Central memory CD8-positive, alpha-beta T cell (primary cell): Measurements from ENCODE around the gene SAYSD1.
"Not testable (repeated sequence)": the region's sequence is repeated elsewhere in the genome, so short reads cannot be mapped to it uniquely, and the experiment has no call there.

ENCODE experiments used
- ATAC-seq: fragments of 150-1000 bp; cut with Tn5 transposase; replicated peaks from 2 replicates; pipeline ENCODE4 v1.10.0; 2022; ENCODE audit warnings: mild to moderate bottlenecking, moderate FRiP score, moderate number of reproducible peaks; ENCODE audit not compliant: poor library complexity, severe bottlenecking; ENCODE audit errors: extremely low read depth
- DNase-seq, 2 donors: peaks; one replicate each; pipeline ENCODE4 v3.0.0; 2021; ENCODE audit warnings: low spot score in 2 of 2
- H3K27ac Mint-ChIP-seq: one replicate; pipeline ENCODE4 v1.8.0; 2022; ENCODE audit warnings: low read depth, mild to moderate bottlenecking, moderate library complexity, mixed read lengths
- H3K27me3 Mint-ChIP-seq: one replicate; pipeline ENCODE4 v1.8.0; 2022; ENCODE audit warnings: mixed read lengths
- H3K36me3 Mint-ChIP-seq: one replicate; pipeline ENCODE4 v1.8.0; 2022; ENCODE audit warnings: mild to moderate bottlenecking, moderate library complexity, mixed read lengths; ENCODE audit not compliant: insufficient read depth
- H3K4me1 Mint-ChIP-seq: one replicate; pipeline ENCODE4 v1.8.0; 2022; ENCODE audit warnings: mixed read lengths
- H3K4me3 Mint-ChIP-seq: one replicate; pipeline ENCODE4 v1.8.0; 2022; ENCODE audit warnings: mild to moderate bottlenecking, moderate library complexity, mixed read lengths
- H3K9me3 Mint-ChIP-seq: one replicate; pipeline ENCODE4 v1.8.0; 2022; ENCODE audit warnings: mixed read lengths

Gene SAYSD1

DNA sequence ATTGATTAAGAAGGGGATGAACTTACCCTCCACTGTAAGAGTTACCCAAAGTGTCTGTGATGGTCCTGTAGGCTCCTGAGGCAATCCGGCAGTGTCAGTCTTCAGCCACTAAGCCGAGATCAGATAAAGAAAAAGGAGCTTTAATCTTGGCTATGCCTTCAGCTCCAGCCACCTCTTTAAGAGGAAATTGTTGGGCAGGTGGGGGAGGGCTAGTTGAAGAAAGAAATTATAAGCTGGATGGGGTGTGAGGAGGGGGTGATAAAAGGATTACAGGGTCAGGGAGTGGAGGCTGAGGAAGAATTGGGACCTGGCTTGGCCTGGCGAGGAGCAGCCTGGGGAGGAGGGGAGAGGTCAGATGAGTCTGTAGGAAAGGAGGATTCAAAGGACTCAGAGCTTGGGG, 19.8 kb upstream of the SAYSD1 start:
- not testable (repeated sequence) for H3K4me3 Mint-ChIP-seq, H3K9me3 Mint-ChIP-seq, DNase-seq, H3K27ac Mint-ChIP-seq, H3K4me1 Mint-ChIP-seq, ATAC-seq, H3K36me3 Mint-ChIP-seq, H3K27me3 Mint-ChIP-seq

DNA sequence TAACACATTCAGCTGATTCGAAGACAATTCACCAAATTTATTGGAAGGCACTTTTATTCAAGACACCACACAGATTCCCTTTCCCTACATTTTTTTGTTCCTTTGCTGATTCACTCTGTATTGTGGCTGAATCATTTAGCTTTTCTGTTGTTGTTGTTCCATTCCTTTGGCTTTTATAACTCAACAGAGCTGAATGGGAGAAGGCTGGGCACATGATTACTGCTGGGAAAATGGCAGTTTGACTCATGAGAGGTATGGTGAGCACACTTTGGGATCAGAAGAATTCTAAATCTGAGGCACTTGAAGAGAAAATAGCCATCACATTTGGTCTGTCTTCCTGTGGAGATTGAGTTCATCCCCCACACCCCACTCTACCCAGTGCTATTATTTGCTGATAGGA, 15.7 kb upstream of the SAYSD1 start:
- H3K27me3 Mint-ChIP-seq, result peaks cover 7% of the 10 kb centered on the region
- no peaks in the 10 kb centered on the region for H3K4me1 Mint-ChIP-seq
- H3K4me3 Mint-ChIP-seq, result no peak overlapping the region
- no peak overlapping the region for H3K27ac Mint-ChIP-seq
- no peaks in the 10 kb centered on the region for H3K36me3 Mint-ChIP-seq
- DNase-seq, result no peak
- no peak for ATAC-seq
- no peaks in the 10 kb centered on the region for H3K9me3 Mint-ChIP-seq

GRCh38 chr6:39128832-39129231, 13.8 kb upstream of the SAYSD1 start:
- no peak overlapping the region for H3K27ac Mint-ChIP-seq

GRCh38 chr6:39128106-39128505, 13.1 kb upstream of the SAYSD1 start:
- DNase-seq, result no peak

More at GRCh38 chr6:39128832-39129231, 13.8 kb upstream of the SAYSD1 start:
- Mint-ChIP-seq H3K36me3 (no peaks in the 10 kb centered on the region), H3K27me3 (peaks cover 26% of the 10 kb centered on the region), H3K4me3 (no peak overlapping the region), H3K9me3 (no peaks in the 10 kb centered on the region), H3K4me1 (no peaks in the 10 kb centered on the region)
- no peak for DNase-seq
- no peak for ATAC-seq

DNA sequence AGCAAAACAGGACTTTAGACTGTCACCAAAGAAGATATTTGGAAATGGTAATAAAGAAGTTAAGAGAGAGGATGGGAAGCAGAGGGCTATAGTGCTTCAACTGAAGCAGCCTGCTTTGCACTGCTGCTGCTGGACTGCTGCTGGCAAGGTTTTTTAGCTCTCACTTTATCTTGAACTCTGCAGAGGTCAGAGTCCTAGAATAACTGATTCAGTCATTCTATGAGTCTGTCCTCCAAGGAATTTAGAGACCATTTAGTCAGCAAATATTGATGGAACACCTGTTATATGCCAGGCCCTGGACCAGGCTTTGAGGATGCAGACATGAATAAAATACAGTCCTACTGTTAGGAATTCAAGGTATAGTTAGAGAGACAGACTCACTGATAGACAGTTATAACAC, 9.1 kb upstream of the SAYSD1 start:
- DNase-seq (no peak), ATAC-seq (no peak)
- Mint-ChIP-seq H3K9me3 (no peaks in the 10 kb centered on the region), H3K36me3 (no peaks in the 10 kb centered on the region), H3K4me3 (no peak overlapping the region), H3K27ac (no peak overlapping the region), H3K27me3 (peaks cover 39% of the 10 kb centered on the region), H3K4me1 (no peaks in the 10 kb centered on the region)

More at GRCh38 chr6:39128106-39128505, 13.1 kb upstream of the SAYSD1 start:
- H3K27me3 Mint-ChIP-seq, result peaks cover 26% of the 10 kb centered on the region
- H3K36me3 Mint-ChIP-seq, result no peaks in the 10 kb centered on the region
- H3K4me1 Mint-ChIP-seq, result no peaks in the 10 kb centered on the region
- no peak for ATAC-seq
- no peak overlapping the region for H3K4me3 Mint-ChIP-seq
- H3K27ac Mint-ChIP-seq, result no peak overlapping the region
- no peaks in the 10 kb centered on the region for H3K9me3 Mint-ChIP-seq

DNA sequence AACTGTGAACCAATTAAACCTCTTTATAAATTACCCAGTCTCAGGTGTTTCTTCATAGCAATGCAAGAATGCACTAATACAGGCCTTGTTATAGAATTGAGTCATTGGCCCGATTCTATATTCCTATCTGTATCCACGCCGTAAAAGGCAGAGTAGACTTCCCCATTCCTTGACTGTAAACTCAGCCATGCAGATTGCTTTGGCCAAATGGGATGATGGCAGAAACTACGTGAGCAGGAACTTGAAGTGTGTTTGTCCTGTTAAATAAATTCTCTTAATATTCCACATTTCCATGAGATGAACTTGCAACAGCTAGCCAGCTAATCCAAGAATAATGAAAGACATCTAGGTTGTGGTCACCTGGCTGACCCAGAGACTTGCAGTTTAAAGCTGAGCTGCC, 3.9 kb upstream of the SAYSD1 start:
- peaks cover 13% of the 10 kb centered on the region for H3K4me1 Mint-ChIP-seq
- H3K4me3 Mint-ChIP-seq, result no peak overlapping the region
- no peak for ATAC-seq
- H3K27me3 Mint-ChIP-seq, result peaks cover 14% of the 10 kb centered on the region
- H3K36me3 Mint-ChIP-seq, result peaks cover 7% of the 10 kb centered on the region
- H3K27ac Mint-ChIP-seq, result no peak overlapping the region
- no peak for DNase-seq
- no peaks in the 10 kb centered on the region for H3K9me3 Mint-ChIP-seq

- Mint-ChIP-seq H3K9me3 (no peaks in the 10 kb centered on the region), H3K4me3 (peak overlapping the region; percentile 91), H3K27ac (peak overlapping the region; percentile 95), H3K36me3 (peaks cover 7% of the 10 kb centered on the region), H3K27me3 (no peaks in the 10 kb centered on the region), H3K4me1 (peaks cover 35% of the 10 kb centered on the region)
- DNase-seq, result no peak
- ATAC-seq, result peak; percentile 12
These were observed 640 bp downstream of the SAYSD1 start for GRCh38 chr6:39114388-39114703.

GRCh38 chr6:39113788-39114187, 1.2 kb downstream of the SAYSD1 start:
- Mint-ChIP-seq H3K4me3 (peak overlapping the region; percentile 91), H3K27me3 (no peaks in the 10 kb centered on the region), H3K9me3 (no peaks in the 10 kb centered on the region), H3K36me3 (peaks cover 7% of the 10 kb centered on the region), H3K4me1 (peaks cover 35% of the 10 kb centered on the region), H3K27ac (peak overlapping the region; percentile 95)
- ATAC-seq (no peak), DNase-seq (no peak)

GRCh38 chr6:39111280-39111679, 3.7 kb downstream of the SAYSD1 start:
- no peak for ATAC-seq
- H3K27me3 Mint-ChIP-seq, result no peaks in the 10 kb centered on the region
- peak overlapping the region; percentile 78 for H3K27ac Mint-ChIP-seq
- no peaks in the 10 kb centered on the region for H3K9me3 Mint-ChIP-seq
- peaks cover 41% of the 10 kb centered on the region for H3K4me1 Mint-ChIP-seq
- H3K36me3 Mint-ChIP-seq, result peaks cover 7% of the 10 kb centered on the region
- peak overlapping the region; percentile 50 for H3K4me3 Mint-ChIP-seq
- DNase-seq, result no peak

DNA sequence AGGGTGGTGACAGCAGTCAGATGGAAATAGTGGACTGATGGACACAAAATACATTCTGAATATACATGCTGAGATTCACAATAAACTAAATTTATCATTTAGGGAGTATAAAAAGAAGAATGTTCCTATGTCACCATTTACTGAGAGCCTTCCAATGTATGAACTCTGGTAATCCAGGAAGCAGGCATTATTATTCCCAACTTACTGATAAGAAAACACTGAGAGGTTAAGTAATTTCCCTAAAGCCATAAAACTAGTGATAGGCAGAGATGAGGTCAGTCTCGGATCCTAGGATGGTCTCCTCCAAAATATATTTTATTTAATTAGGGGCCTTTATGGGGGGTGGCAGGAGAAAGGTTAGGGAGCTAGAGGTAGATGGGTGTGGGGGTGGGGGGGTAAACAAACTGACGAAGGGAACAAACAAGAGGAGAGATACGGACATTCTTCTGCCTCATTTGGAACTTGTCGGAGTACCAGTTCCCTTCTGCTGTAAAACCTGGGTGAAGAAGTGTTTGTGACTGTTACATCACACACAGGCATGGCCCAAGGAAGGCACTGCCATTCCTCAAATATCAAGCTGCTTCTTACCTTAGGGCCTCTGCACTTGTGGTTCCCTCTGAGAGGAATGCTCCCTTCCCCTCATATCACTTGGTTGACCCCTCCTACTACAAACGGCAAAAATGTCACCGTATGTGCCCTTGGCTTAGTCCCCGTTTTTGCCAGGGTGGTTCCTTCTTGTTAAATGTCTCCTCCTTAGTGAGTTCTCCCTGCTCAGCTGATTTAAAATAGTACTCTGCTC, 6.7 kb downstream of the SAYSD1 start:
- no peak for DNase-seq
- Mint-ChIP-seq H3K36me3 (peaks cover 12% of the 10 kb centered on the region), H3K27me3 (no peaks in the 10 kb centered on the region), H3K27ac (no peak overlapping the region), H3K4me3 (no peak overlapping the region), H3K9me3 (no peaks in the 10 kb centered on the region), H3K4me1 (peaks cover 26% of the 10 kb centered on the region)
- ATAC-seq, result no peak

DNA sequence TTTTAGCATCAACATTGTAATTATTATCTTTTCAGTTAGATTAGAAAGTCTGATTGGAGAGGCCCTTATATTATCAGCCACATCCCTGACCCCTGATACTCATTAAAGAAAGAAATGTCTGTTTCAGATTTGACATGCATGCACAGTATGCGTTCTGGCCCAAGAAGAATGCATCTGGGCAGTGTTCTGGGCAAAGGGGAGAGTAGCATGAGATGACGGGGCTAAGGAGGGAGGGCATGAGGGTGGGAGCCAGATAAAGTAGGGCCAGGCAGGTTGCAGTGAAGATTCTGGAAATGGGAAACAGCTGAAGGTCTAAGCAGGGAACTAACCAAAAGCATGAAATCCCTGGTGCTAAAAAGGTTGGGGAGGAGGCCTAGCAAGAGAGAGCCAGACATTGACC, 7.3 kb downstream of the SAYSD1 start:
- Mint-ChIP-seq H3K4me3 (no peak overlapping the region), H3K27ac (no peak overlapping the region), H3K4me1 (peaks cover 24% of the 10 kb centered on the region), H3K36me3 (peaks cover 12% of the 10 kb centered on the region), H3K27me3 (no peaks in the 10 kb centered on the region), H3K9me3 (no peaks in the 10 kb centered on the region)
- ATAC-seq (no peak), DNase-seq (no peak)

DNA sequence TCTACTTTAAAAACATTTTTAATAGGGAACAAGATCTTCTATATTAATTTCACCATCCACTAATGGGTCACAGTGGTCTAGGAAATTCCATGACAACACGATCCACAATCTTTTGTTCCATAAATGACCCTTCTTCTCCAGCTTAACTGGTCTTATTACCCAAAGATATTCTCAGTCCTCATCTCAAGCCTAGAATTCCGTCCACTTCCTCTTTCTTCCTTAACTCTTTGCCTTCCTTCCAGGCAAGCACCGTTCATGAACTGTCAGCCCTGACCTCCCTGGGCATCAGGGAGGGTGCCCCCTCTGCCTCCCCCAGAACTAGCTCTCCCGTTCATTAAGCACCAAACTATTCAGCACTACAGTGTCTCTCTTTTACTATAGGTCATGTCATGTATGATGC, 8.0 kb downstream of the SAYSD1 start:
- ATAC-seq, result no peak
- H3K36me3 Mint-ChIP-seq, result peaks cover 12% of the 10 kb centered on the region
- no peaks in the 10 kb centered on the region for H3K27me3 Mint-ChIP-seq
- no peak overlapping the region for H3K4me3 Mint-ChIP-seq
- no peak for DNase-seq
- H3K4me1 Mint-ChIP-seq, result peaks cover 18% of the 10 kb centered on the region
- peak overlapping the region; percentile 18 for H3K27ac Mint-ChIP-seq
- H3K9me3 Mint-ChIP-seq, result no peaks in the 10 kb centered on the region

DNA sequence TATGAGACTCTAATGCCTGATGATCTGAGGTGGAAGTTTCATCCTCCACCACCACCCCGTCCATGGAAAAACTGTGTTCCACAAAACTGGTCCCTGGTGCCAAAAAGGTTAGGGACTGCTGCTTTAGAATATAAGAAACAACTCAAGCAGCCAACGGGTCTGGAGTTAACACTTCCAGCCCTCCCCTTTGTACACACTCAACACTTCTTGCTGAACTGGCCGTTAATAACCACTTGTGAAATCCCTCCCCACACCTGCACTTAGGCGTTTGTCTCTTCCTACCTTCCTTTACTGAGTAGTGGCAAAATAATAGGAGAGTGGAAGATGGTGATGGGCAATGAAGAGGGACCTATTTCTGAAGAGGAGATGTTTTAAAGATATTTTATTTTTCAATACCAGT, 10.5 kb downstream of the SAYSD1 start:
- DNase-seq (no peak), ATAC-seq (no peak)
- Mint-ChIP-seq H3K4me3 (no peak overlapping the region), H3K4me1 (peaks cover 12% of the 10 kb centered on the region), H3K27me3 (no peaks in the 10 kb centered on the region), H3K27ac (no peak overlapping the region), H3K9me3 (no peaks in the 10 kb centered on the region), H3K36me3 (peaks cover 12% of the 10 kb centered on the region)
